ENCODE data around the gene WDR54.
"Not testable (repeated sequence)": the region's sequence is repeated elsewhere in the genome, so short reads cannot be mapped to it uniquely, and the experiment has no call there.

WDR54 gene

DNA sequence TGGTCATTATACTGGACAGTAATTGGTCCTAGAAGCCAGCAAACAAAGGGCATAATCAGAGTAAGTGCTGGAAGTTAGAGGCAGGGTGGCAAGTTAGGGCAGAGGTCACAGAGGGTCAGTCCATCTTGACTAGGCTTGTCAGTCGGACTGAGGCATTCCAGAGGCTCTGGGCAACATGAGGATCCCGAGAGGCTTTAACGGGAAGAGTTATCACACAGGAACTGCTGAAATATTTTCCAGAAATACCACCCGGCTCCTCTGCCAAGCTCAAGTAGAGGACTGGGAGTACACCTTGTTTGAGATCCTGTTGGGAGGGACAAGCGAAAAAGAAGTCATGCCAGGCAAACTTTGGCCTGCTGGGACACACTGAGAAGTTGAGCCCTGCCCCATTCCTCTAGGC lies 13.8 kb upstream of the WDR54 start:
- no peak for DNase-seq

DNA sequence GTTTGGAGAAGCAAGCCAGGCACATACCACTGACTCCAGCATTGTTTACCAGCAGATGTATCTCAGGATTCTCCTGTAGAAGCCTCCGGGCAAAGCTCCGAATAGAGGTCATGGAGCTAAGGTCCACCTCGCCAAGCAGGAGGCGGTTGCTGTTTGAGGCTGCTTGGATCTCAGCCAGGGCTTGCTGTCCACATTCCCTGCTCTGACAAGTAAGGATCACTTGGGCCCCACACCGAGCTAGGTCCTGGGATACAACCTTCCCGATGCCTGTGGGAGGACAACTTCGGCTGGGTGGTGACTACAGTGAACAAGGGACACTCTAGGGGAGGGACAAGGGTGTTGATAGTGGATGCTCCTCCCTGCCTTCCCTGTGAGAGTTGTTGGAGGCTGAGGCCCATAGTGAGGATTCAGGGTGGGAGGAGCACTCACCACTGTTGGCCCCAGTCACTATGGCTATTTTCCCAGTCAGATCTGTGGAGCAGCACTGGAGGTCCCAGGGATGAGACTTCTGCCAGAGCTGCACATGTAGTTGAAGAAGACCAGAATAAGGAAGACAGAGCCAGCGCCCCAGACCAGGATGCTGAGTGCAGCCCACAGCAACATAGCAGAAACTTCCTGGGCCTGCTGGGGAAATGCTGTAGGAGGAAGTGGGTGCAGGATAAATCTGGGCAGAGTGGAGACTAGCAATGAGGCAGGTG lies 8.4 kb upstream of the WDR54 start:
- no peak for DNase-seq

DNA sequence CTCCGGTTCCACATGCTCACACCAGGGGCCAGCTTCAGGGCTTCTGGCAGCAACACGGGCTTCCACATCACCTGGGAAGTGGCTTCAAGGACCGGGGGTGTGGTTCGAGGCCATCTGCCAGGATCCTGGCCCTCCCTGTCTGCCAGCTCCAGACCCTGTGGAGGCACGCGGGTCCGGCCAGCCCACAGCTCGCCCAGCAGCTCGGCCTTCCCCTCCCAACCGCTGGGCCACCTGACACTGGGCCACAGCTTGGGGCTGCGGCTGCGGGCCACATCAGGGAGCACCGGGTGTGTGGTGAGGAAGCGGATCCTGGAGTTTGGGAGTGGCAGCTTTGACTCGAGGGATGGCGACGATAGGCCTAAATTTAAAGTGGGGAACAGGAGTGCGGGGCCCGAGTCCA lies 7.1 kb upstream of the WDR54 start:
- no peak for DNase-seq

DNA sequence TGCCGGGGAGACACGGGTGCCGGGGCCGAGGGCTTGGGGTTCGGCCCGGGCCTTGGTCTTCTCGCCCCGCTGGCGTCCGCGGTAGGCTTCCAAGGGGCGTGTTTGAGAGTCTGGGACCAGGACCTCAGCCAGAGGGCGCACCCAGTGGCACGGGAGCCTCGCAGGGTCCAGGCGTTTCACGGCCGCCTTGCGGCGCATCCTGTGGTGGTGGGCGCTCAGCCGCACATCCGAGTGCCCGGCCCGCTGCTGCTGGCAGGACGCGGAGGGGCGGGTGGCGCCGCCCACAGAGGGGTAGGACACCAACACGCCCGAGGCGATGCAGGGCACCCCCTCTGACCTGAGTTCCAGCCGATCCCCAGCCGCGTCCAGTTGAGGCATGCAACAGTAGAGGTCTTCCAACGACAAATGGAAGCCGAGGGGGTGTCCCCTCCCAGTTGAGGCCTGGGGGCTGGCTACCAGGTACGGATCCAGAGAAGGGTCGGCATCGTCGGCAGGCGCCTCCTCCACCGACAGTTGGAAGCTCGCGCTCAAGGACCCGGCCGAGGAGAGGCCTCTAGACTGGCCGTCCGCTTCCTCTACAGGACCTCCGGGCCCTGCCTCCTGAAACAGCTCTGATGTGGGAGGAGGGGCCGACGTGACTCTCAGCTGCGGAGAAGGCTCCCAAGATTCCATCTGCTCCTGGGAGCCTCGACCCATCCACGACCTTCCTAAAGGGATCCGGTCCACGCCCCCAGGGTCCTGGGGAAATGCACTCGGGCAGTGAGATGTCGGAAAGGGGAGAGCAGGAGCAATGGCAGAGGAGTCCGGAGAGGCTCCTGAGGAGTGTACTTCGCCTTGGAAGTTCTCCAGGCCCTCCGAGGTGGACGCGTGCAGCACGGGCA lies 6.4 kb upstream of the WDR54 start:
- DNase-seq, result peak; percentile 84

DNA sequence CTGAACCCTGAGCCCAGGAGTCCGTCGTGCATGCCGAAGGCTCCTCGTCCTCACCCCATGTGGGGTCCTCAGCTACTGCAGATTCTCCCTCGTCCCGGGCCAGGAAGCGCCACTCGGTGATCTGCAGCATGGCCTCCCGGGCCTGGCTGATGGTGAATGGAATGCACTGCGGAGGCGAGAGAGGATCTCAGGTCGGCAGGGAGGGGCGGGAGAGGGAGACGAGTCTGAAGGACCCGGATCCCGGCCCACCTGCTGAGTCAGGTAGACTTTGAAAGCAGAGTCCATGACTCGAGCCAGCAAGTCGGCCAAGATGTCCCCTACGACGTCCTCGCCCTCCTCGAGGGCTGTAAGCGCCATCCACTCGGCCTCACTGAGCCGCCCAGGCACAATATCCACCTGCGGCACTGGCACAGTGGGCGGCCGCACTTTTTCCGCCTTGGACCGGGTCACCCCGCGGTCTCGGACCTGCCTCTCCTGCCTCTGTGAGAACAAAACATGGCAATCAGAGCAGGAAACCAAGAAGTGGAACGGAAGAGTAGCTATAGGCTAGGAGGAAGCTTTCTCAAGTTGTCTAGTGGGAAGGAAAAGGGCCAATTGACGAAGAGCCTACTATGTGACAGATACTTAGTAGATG lies 5.7 kb upstream of the WDR54 start:
- no peak for DNase-seq

DNA sequence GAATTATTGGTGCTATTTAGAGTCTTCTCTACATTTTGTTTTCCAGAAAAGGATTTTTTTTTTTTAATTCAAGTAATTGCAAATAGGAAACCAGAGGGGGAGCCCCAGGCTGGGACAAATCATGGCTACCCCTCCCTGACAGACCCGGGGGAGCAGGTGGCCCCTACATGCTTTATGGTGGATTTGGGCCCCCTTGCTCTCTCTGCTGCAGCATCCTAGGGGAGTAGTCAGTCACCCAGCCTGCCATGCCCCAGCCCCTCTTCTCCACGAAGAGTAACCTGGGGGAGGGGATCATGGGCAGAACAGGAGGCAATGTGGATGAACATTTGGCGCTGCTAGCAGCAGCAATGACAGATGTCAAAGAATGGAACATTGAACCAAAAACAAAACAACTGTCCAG lies 4.8 kb upstream of the WDR54 start:
- DNase-seq, result no peak

DNA sequence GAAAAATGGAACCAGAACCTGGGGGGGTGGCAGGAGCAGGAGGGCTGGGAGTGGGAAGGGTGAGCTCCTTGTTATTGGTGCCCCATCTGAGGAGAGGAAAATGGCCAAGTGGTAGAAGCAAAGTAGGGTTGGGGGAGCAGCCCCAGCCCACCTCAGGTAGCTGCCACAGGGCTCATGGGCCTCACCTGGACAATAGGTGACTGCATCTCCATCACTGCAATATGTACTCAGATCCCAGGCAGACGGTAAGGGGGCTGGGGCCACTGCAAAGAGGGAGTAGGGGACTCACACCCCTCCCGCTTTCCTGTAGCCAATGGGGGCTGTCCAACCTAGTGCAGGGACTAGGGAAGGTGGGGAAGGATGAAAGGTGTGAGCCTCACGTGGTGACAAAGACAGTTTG lies 4.3 kb upstream of the WDR54 start:
- no peak for DNase-seq

DNA sequence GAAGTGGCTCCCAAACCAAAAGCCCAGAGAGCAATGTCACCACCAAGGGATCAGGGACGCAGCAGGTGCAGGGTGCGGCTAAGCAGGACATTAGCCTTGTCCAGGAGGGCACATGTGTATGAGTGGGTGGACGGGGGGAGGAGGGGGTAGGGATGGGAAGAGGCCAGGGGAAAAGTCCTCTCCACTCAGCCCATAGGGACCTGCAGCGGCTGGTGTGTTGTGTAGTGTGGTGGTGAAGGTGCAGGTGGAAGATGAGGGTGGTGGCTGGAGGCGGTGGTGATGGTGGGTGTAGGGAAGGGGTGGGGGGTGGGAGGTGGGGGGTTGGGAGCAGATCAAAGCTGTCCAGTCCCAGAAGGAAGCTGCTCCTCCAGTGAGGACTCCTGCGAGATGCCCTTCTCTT lies 3.8 kb upstream of the WDR54 start:
- no peak for DNase-seq

DNA sequence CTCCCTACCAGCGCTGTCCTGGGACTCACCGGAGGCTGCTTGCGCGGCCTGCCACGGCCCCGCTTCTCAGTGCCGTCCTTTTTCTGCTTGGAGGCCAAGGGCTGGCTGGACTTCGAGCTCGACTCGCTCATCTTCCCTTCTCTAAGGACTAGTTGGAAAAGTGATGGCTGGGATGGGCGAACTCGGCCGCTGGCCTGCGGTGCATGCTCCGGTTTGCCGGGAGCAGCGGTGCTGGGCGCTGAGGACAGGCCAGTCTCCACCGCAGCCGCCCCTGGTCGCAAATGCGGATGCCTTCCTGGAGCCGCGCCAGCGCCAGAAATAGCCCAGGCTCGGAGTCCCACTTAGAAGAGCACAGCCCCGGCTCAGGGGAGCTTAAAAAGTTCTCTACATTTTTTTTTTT lies 3.2 kb upstream of the WDR54 start:
- no peak for DNase-seq

DNA sequence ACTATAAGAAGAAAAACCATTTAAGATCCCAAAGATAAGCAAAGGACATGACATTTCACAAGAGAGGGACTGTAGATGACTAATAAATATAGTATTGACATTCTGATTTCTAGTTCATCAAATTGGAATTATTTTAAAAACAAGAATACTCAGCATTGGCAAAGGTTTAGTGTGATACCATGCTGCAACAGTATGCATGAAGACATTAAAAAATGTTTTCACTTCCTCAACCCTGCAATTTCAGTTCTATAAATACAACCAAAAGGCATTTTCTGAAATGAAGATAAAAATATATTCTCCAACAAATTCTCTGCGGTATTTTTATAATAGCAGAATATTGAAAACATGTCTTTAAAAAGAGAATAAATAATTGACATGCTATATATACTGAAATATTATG lies 2.2 kb upstream of the WDR54 start:
- no peak for DNase-seq

DNA sequence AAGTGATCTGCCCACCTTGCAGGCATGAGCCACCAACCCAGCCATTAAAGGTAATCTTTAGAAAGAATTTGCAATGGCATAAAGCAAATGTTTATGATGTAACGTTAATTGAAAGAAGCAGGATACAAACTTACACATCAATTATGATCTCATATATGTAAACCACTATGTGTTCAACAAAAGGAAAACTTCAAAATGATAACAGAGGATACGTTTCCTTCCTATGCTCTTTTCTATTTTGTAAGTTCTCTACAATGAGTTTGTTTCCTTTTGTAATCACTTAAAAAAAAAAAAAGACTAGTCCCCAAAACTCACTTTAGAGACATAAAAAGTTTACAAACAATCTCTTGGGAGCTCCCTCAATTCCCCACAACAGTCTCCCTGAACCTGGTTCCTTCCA lies 1.5 kb upstream of the WDR54 start:
- no peak for DNase-seq

DNA sequence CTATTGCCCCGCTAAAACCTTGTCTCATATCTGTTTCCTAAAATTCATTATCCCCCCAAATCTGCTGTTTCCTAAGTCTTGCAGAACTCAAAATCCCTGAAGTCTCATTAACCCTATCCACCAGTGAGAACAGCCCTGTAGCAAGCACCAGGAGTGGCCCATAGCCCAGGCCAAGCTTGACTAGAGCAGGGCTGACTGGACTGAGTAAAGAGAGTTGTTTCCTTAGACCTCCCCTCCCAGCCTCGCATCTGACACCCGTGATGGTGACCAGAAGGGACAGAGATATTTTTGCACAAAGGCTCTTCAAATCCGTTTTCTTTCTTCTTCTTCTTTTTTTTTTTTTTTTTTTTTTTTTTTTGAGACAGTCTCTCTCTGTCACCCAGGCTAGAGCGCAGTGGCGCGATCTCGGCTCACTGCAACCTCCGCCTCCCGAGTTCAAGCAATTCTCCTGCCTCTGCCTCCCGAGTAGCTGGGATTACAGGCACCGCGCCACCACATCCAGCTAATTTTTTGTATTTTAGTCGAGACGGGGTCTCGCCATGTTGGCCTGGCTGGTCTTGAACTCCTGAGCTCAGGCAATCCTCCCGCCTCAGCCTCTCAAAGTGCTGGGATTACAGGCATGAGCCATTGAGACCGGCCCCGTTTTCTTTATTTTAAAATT lies 957 bp upstream of the WDR54 start:
- DNase-seq, result not testable (repeated sequence)

DNA sequence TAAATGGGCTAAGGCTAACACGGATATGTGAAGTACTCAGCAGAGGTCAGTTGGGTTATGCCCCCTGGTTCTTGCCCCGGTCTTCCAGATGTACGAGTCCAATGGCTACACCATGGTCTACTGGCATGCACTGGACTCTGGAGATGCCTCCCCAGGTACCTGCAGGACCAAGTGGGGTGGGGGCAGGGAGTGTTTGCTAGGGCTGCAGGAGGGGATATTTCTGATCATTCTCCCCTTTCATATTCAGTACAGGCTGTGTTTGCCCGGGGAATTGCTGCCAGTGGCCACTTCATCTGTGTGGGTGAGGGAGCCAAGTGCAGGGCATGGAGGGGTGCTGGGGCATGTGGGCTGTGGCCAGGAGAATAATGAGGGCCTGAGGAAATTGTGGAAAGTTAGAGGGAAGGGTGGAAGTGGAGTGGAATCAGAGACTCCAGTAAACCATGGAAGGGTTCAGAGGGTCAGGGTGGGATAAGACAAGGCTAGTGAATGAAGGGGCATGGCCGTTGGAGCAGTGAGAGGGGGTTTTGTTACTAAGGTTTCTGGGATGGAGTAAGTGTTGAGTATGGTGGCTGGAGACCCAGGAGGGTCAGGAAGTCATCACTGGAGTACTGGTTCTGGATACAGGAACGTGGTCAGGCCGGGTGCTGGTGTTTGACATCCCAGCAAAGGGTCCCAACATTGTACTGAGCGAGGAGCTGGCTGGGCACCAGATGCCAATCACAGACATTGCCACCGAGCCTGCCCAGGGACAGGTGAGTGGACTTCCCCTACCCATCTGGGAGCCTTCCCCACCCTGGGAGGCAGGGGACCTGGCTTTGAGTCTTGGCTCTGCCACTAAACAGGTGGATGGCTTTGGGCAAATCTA lies 1.9 kb downstream of the WDR54 start:
- DNase-seq, result no peak

DNA sequence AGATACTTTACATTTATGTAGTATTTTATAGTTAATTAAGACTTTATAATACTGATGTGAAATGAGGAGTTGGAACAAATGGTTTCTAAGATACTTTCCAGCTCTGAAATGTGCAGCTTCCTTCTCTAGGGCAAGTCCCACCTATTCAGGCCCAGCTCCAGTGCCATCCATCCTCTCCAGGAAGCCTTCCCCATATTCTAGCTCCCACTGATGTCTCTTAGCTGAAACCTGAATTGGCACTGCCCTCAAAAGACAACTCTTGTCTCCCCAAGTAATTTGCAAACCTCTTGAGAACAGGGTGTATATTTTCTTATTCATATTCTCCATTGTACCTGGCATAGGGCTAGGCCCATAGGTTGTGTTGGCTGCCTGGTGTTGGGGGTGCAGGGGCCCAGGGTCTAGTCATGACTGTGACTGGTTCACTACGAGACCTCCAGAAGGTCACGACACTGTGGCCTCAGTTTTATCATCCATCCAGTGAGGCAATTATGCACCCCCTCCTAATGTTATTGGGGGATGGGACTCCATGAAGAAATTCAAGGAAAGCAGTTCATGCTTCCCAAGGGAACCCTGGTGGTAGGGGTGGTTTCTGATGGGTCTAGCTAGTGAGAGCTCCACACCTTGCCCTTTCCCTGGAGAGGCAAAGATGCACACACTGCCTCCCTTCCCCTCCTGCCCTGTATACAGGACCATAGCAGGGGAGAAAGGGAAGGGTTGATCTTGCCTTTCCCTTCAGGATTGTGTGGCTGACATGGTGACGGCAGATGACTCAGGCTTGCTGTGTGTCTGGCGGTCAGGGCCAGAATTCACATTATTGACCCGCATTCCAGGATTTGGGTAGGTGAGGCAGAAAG lies 2.8 kb downstream of the WDR54 start:
- DNase-seq, result no peak

DNA sequence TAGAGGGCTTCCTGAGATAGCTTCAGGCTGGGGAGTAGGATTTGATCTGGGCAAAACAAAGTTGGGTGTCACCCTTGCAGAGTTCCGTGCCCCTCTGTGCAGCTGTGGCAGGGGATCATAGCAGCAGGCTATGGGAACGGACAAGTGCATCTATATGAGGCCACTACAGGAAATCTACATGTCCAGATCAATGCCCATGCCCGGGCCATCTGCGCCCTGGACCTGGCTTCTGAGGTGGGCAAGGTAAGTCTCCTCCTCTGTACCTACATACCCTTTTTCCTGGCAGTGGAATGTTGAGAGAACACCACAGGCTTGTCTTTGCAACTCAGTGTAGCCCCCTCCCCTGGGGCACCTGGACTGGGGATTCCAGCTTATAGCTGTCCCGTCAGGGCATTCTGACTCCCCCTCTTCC lies 3.5 kb downstream of the WDR54 start:
- no peak for DNase-seq

DNA sequence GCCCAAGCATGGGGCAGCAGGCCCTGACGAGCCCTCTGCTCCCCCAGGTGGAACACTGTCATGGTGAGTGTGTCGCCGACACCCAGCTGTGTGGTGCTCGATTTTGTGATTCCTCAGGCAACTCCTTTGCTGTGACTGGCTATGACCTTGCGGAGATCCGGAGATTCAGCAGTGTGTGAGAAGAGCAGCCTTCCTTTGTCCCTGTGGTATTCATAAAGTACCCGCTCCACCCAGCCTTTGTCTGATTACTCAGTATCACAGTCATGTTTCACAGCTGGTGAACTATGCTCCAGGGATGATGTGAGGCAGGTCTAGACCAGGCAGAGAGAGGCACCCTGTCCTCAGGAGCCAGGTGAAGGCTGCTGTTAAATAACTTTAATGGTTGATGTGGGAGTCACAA lies 4.0 kb downstream of the WDR54 start:
- DNase-seq, result no peak

DNA sequence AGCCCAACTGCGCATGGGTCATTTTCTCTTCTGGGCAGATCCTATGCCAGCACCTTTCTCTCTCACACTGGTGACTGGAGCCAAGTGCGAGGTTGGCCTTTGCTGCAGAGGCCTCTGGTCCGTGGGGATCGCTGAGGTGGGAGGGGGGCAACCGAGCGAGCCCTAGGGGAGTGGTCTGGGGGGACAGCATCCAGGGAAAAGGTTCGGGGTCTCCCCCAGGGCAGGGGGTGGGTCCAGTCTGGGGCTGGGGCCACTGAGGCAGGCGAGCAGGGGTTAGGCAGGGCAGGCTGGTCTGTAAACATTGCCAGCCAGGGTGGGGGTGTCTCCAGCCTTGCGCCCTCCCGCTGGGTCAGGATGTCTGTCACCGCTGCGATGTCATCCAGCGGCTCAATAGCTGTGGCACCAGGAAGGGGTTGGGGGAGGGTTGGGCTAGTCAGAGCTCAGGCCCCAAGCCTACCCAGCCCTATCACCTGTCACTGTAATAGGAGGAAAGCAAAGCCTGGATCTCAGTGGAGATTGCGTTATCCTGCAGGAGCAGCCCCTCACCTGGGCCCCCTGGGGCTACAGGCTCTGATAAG lies 4.7 kb downstream of the WDR54 start:
- no peak for DNase-seq

DNA sequence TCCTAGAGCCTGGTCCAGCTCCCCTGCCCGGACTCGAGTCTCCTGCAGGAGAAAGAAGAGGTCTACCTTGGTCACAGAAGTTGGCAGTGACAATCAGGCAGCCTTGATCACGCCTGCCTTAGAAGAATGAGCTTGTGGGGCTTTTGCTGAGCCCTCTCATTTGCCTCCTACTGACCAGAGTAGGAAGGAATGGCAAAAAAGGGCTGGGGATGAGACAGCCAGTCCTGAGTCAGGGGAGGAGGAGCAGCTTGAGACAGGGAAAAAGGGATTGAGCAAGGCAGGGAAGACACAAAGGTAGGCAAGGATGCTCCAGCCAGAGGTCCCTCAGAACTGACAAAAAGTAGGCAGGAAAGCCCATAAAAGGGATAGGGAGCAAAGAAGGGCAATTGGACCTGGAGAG lies 6.0 kb downstream of the WDR54 start:
- no peak for DNase-seq

DNA sequence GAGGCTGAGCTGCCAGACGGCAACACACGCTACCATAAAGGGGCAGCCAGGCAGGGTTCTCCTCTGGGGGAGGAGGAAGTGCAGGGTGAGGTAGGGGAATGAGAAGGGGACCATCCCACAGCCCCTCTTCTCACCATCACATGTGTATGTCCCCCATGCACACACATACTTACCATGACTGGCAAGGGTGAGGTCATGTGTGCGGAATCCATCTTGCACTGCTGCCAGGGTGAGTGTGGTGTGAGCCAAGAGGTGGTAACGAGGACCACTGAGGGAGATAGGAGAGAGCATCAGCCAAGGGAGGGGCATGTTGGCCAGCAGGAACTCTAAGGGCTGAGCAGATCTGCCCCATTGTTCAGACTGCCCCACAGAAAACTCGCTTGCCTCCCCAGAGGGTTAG lies 7.1 kb downstream of the WDR54 start:
- no peak for DNase-seq

DNA sequence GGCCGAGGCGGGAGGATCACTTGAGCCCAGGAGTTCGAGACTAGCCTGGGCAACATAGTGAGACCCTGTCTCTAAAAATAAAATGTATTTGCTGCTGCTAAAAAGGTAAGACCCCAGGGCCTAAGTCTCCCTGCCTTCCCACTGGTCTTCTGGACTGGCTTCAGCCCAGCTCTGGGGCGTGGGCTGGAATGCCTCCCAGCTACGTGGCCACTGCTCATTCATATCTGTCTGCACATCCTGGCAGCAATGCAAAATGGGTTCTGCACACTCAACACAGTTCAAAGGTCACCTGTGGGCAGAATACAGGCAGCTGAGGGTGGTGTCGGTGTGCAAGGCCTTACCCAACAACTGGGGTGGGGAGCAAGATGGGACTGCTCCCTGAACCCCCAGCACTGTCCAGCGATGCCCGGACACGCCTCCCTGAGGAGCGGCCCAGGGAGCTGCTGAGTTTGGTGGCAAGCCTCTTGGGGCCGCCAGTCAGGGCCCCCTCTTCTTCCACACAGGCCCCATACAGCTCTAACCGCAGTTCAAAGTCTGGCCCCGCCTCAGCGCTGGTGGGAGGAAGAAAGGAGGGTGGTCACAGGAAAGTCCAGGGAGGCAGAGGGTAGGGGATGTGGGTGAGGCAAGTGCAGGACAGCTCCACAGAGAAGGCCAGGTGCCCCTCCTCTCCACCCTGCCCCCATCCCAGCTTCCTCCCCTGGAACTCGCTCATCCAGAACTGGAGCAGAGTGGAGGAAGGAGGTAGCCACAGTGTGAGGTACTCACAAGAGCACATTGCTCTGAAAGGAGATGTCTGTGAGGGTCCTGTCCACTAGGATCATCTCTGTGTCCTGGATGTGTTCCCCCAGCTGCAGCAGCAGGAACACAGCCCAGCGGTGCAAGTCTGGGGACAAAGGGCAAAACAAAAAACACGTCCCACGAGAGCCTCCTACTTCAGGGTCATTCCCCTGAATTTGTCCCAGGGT lies 8.2 kb downstream of the WDR54 start:
- no peak for DNase-seq

Data from eye (tissue), 1 donor.